Tibial artery (tissue), 4 donors: ENCODE results near the gene SPRING1.

Experiments used
- DNase-seq, 2 donors: peaks; one replicate each; pipeline ENCODE4 v3.0.0-alpha.2; 2019
- H3K27ac ChIP-seq, 2 donors: fragments of 200-600 bp; sonication (generic) in 1 of 2; 1 replicate in 1 of 2; 2 replicates in 1 of 2; pipeline ENCODE4 v1.5.1; 2018 to 2019; ENCODE audit warnings: mild to moderate bottlenecking in 1 of 2
- H3K27me3 ChIP-seq, 2 donors: fragments of 200-600 bp; sonication (generic) in 1 of 2; one replicate each; pipeline versions ENCODE4 v1.5.1 to v1.6.0; 2016 to 2019
- H3K36me3 ChIP-seq, 3 donors: fragments of 200-600 bp; sonication (generic) in 2 of 3; one replicate each; pipeline ENCODE4 v1.5.1; 2016 to 2019; ENCODE audit warnings: mild to moderate bottlenecking in 2 of 3
- H3K4me1 ChIP-seq, 4 donors: fragments of 200-600 bp; sonication (generic) in 2 of 4; 1 replicate in 3 of 4; 2 replicates in 1 of 4; pipeline ENCODE4 v1.5.1; 2016 to 2019
- H3K4me3 ChIP-seq, 2 donors: fragments of 200-600 bp; sonication (generic) in 1 of 2; 1 replicate in 1 of 2; 2 replicates in 1 of 2; pipeline ENCODE4 v1.5.1; 2018 to 2019; ENCODE audit warnings: mild to moderate bottlenecking in 2 of 2
- H3K9me3 ChIP-seq, 3 donors: fragments of 200-600 bp; sonication (generic) in 1 of 3; one replicate each; pipeline ENCODE4 v1.5.1; 2016 to 2019
- intact Hi-C: fragments of 100-400 bp; cut with DNase I; formaldehyde crosslinking; loops from one replicate; pipeline ENCODE4 v1.15.0; 2023; ENCODE audit warnings: low total_unique reads
- TF ChIP-seq, protein P1 (sequence below), 2 experiments: fragments of 200-600 bp in 1 of 2; fragments of 450-650 bp in 1 of 2; IDR thresholded peaks; one replicate each; pipeline ENCODE4 v1.5.1; 2017 to 2019; ENCODE audit warnings: antibody characterized with exemption in 2 of 2, mild to moderate bottlenecking in 1 of 2, moderate library complexity in 1 of 2

Gene SPRING1

DNA sequence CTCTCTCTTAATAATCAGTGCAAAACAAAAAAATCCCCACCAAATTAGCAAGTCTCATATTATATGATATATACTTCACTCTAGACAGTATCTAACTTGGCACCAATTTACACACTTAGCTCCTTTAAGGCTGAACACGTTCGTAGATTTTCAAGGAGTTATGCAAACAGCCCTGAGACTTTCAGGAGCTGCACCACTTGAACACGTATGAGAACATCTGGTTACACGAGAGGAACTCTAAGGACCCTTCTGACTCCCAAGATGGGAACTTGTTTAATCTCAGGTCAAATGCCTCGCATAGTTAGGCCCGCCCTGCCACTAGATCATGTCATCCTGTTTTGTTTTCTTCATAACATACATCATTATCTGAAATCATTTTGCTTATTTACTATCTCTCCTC lies 10.0 kb downstream of the SPRING1 start:
- Histone ChIP-seq H3K27ac (no peak overlapping the region), H3K27me3 (no peaks in the 10 kb centered on the region), H3K4me3 (no peak overlapping the region), H3K36me3 (peaks cover 0 to 9% (median 4%) of the 10 kb centered on the region in 3 donors), H3K4me1 (peaks cover 0 to 7% (median 0%) of the 10 kb centered on the region in 4 donors), H3K9me3 (no peaks in the 10 kb centered on the region)
- intact Hi-C loops, result no loop called here
- DNase-seq, result no peak
- TF ChIP-seq, protein P1, sequence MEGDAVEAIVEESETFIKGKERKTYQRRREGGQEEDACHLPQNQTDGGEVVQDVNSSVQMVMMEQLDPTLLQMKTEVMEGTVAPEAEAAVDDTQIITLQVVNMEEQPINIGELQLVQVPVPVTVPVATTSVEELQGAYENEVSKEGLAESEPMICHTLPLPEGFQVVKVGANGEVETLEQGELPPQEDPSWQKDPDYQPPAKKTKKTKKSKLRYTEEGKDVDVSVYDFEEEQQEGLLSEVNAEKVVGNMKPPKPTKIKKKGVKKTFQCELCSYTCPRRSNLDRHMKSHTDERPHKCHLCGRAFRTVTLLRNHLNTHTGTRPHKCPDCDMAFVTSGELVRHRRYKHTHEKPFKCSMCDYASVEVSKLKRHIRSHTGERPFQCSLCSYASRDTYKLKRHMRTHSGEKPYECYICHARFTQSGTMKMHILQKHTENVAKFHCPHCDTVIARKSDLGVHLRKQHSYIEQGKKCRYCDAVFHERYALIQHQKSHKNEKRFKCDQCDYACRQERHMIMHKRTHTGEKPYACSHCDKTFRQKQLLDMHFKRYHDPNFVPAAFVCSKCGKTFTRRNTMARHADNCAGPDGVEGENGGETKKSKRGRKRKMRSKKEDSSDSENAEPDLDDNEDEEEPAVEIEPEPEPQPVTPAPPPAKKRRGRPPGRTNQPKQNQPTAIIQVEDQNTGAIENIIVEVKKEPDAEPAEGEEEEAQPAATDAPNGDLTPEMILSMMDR (IDR thresholded peaks at IDR 0.05), result no peak

DNA sequence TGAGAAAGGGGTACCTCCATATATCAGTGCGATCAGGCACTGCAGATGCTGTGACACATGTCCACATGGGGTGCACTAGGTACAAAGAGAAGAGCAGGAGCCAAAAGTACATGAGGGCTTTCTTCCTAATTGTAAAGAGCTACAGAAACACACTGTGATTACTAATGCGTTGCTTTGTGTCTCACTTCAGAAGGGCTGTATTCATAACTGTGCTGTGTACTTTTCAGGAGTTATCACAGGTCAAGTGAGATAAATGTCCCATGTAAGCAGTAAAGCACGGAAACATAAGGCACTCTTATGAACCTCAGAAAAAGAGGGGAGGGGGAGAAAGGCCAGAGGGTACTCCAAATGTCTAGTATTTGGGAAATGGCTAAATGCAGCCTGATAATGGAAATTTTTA lies 10.6 kb downstream of the SPRING1 start:
- H3K27ac ChIP-seq, result no peak overlapping the region
- H3K27me3 ChIP-seq, result no peaks in the 10 kb centered on the region
- H3K4me3 ChIP-seq, result no peak overlapping the region
- intact Hi-C loops, result no loop called here
- no peak for DNase-seq
- H3K4me1 ChIP-seq, result peaks cover 0 to 7% (median 0%) of the 10 kb centered on the region in 4 donors
- H3K9me3 ChIP-seq, result no peaks in the 10 kb centered on the region
- peaks cover 0 to 15% (median 8%) of the 10 kb centered on the region in 3 donors for H3K36me3 ChIP-seq
- TF ChIP-seq, protein P1 (IDR thresholded peaks at IDR 0.05), result no peak

DNA sequence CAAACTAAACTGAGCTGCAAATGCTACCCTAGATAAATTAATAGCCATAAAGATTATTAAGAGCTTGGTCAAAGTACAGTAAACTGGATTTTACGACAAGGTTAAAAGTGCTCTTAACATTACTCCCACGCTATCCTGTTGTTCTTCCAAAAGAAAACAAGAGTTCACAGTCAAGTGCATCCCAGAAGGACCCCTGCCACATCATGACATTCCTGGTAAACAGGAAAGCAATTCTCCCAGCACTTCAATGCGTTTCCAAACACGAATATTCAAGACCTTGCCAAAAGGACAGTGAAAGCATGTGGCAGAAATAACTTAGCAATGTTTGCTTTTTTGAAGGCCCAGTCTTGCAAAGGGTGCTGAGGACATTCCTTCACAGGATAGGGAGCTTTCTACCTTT lies 11.2 kb downstream of the SPRING1 start:
- TF ChIP-seq, protein P1 (IDR thresholded peaks at IDR 0.05), result no peak
- no peak for DNase-seq
- peaks cover 0 to 17% (median 13%) of the 10 kb centered on the region in 3 donors for H3K36me3 ChIP-seq
- H3K4me3 ChIP-seq, result no peak overlapping the region
- intact Hi-C loops, result no loop called here
- no peaks in the 10 kb centered on the region for H3K9me3 ChIP-seq
- H3K27ac ChIP-seq, result no peak overlapping the region
- H3K4me1 ChIP-seq, result peaks cover 0 to 7% (median 0%) of the 10 kb centered on the region in 4 donors
- no peaks in the 10 kb centered on the region for H3K27me3 ChIP-seq

DNA sequence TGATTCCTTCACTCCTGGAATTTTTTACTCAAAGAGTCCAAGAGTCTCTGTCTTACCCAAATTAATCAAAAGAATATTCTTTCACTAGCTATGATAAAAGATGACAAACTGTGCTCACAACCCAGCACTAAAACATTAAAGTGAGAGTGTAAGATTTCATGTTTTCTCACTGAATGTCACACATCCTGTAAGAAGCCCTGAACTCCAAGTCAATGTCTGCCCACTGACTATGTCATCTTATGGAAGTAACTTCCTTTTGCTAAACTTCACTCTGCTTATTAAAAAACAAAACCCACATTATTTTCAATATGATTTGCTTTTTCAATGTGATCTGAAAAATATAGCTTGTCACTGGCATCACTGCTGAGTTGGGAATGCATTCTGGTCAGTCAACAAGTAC lies 15.6 kb downstream of the SPRING1 start:
- H3K27me3 ChIP-seq, result no peaks in the 10 kb centered on the region
- DNase-seq, result no peak
- H3K4me3 ChIP-seq, result no peak overlapping the region
- no peaks in the 10 kb centered on the region for H3K9me3 ChIP-seq
- peaks cover 0 to 6% (median 2%) of the 10 kb centered on the region in 4 donors for H3K4me1 ChIP-seq
- H3K36me3 ChIP-seq, result peaks cover 3 to 40% (median 13%) of the 10 kb centered on the region in 3 donors
- intact Hi-C loops, result no loop called here
- H3K27ac ChIP-seq, result no peak overlapping the region
- TF ChIP-seq, protein P1 (IDR thresholded peaks at IDR 0.05), result no peak

DNA sequence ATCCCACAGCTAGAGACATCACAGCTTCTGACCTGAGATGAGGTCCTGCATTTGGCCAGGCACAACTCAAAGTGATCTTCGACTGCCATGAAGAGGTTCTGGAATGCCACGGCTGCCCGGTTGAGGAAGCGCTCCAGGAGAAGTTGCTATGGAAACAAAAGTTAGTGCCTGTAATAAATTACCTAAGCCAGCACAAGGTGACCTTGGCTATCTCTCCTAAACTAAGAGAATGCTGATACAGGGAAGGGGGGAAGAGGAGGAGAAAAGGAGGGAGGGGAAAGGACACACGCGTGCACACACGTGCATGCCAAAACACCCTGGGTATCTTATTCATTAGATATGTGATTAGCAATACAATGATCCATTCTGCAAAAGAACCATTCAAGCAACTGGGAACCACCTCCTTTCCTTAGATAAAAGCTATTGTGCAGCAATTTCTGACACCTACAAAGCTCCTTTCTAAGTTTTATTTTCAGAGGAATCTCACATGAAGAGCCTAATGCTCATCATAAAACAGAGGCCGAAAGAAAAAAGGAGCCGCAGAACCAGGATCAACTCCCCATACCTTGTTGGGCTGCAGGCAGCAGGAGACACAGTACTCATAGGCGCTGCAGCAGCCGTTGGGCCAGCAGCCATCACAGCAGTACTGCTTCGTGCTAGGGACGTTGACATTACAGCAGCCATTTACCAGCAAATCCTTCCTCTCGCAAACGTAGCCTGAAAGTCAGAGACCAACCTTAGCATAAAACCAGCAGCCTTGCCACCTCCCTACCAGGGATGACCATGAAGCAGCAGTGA lies 17.9 kb downstream of the SPRING1 start:
- TF ChIP-seq, protein P1 (IDR thresholded peaks at IDR 0.05), result no peak
- intact Hi-C loops, result no loop called here
- Histone ChIP-seq H3K36me3 (peaks cover 17 to 64% (median 25%) of the 10 kb centered on the region in 3 donors), H3K4me3 (no peak overlapping the region), H3K9me3 (no peaks in the 10 kb centered on the region), H3K4me1 (peaks cover 0 to 3% (median 0%) of the 10 kb centered on the region in 4 donors), H3K27me3 (no peaks in the 10 kb centered on the region), H3K27ac (no peak overlapping the region)
- no peak for DNase-seq
